ENCODE measurements around the gene TBCK.

Gene TBCK

GRCh38 chr4:106291678-106292077 is 24.3 kb downstream of the TBCK start:
- H3K4me3 ChIP-seq (ENCODE audit: low read depth, low read length) = no peak overlapping the region
- no peak for TF ChIP-seq CTCF (conservative IDR thresholded peaks at IDR 0.05; ENCODE audit: low read depth, low read length)
- no peak for DNase-seq (ENCODE audit: low read depth)

GRCh38 chr4:106289737-106290136 is 26.3 kb downstream of the TBCK start:
- no peak for DNase-seq (ENCODE audit: low read depth)
- TF ChIP-seq CTCF (conservative IDR thresholded peaks at IDR 0.05; ENCODE audit: low read depth, low read length) = no peak

GRCh38 chr4:106287353-106287969 is 28.5 kb downstream of the TBCK start:
- TF ChIP-seq CTCF (conservative IDR thresholded peaks at IDR 0.05; ENCODE audit: low read depth, low read length) = no peak
- no peak overlapping the region for H3K4me3 ChIP-seq (ENCODE audit: low read depth, low read length)
- DNase-seq (ENCODE audit: low read depth) = peak; percentile 98

More at GRCh38 chr4:106289737-106290136, 26.3 kb downstream of the TBCK start:
- no peak overlapping the region for H3K4me3 ChIP-seq (ENCODE audit: low read depth, low read length)

- TF ChIP-seq CTCF (conservative IDR thresholded peaks at IDR 0.05; ENCODE audit: low read depth, low read length) = no peak
- no peak for DNase-seq (ENCODE audit: low read depth)
- no peak overlapping the region for H3K4me3 ChIP-seq (ENCODE audit: low read depth, low read length)
These were observed 29.4 kb downstream of the TBCK start for GRCh38 chr4:106286611-106287010.

- no peak for TF ChIP-seq CTCF (conservative IDR thresholded peaks at IDR 0.05; ENCODE audit: low read depth, low read length)
- DNase-seq (ENCODE audit: low read depth) = no peak
- no peak overlapping the region for H3K4me3 ChIP-seq (ENCODE audit: low read depth, low read length)
These were observed 31.8 kb downstream of the TBCK start for GRCh38 chr4:106284227-106284626.

- TF ChIP-seq CTCF (conservative IDR thresholded peaks at IDR 0.05; ENCODE audit: low read depth, low read length) = no peak
- H3K4me3 ChIP-seq (ENCODE audit: low read depth, low read length) = no peak overlapping the region
- DNase-seq (ENCODE audit: low read depth) = no peak
These were observed 38.8 kb downstream of the TBCK start for GRCh38 chr4:106277140-106277675.

- TF ChIP-seq CTCF (conservative IDR thresholded peaks at IDR 0.05; ENCODE audit: low read depth, low read length) = no peak
- no peak overlapping the region for H3K4me3 ChIP-seq (ENCODE audit: low read depth, low read length)
- DNase-seq (ENCODE audit: low read depth) = peak; percentile 16
These were observed 42.2 kb downstream of the TBCK start for GRCh38 chr4:106273831-106274230.

Data from choroid plexus epithelial cell (primary cell).